Activated T-cell treated with anti-CD3 and anti-CD28 coated beads, Interleukin-2, amount 50 U/mL, for 4 hours (primary cell): ENCODE measurements around the gene JAKMIP2. TPM values are rescaled to one million over a fixed set of nuclear protein-coding genes. Genes with fewer than 3 reads are reported as not detected.
"Not testable (repeated sequence)": the region's sequence is repeated elsewhere in the genome, so short reads cannot be mapped to it uniquely, and the experiment has no call there.

ENCODE experiments used
- ATAC-seq, 2 donors: fragments of 200-7000 bp; cut with Tn5 transposase; one replicate each; pipeline ENCODE4 v1.10.0; 2021
- DNase-seq: peaks from one replicate; pipeline ENCODE4 v3.0.0-alpha.2; 2020
- H3K27me3 Mint-ChIP-seq: one replicate; pipeline ENCODE4 v1.8.0; 2021; ENCODE audit warnings: low read depth, mixed read lengths
- H3K36me3 Mint-ChIP-seq: one replicate; pipeline ENCODE4 v1.8.0; 2022; ENCODE audit warnings: mixed read lengths; ENCODE audit not compliant: insufficient read depth
- H3K4me1 Mint-ChIP-seq: one replicate; pipeline ENCODE4 v1.8.0; 2021; ENCODE audit warnings: low read depth, mixed read lengths
- H3K4me3 Mint-ChIP-seq: one replicate; pipeline ENCODE4 v1.8.0; 2021; ENCODE audit warnings: mild to moderate bottlenecking, moderate library complexity, mixed read lengths
- H3K9me3 Mint-ChIP-seq: one replicate; pipeline ENCODE4 v1.8.0; 2021; ENCODE audit warnings: mixed read lengths
- total RNA-seq, 3 donors: library from RNA; stranded (reverse); gene quantifications; one replicate each; pipeline ENCODE4 v1.2.1, GENCODE V29; 2021

Gene JAKMIP2
- total RNA-seq, 3 donors from 2014 or later, result 0.56 to 1.3 (median 0.76) TPM

DNA sequence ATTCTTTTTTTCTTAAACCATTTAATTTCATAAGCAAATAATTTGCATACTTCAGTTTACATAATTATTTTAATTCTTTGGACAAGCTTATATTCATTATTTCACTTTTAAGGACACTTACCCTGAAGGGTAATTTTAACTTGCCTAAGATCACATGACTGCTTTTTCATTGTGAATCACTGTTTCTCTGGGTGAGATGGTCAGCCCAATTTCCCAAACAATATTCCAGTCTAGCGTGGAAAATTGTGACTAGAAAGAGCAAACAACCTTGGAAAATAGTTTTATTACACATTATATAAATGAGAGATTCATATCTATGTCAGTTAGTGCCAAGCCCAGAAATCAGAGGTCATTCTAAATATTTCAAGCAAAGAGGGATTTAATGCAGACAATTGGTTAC is 21.4 kb upstream of the JAKMIP2 start:
- Mint-ChIP-seq H3K4me1 (peaks cover 11% of the 10 kb centered on the region), H3K36me3 (no peaks in the 10 kb centered on the region), H3K27me3 (peaks cover 4% of the 10 kb centered on the region), H3K9me3 (no peaks in the 10 kb centered on the region), H3K4me3 (no peak overlapping the region)
- ATAC-seq (no peak), DNase-seq (no peak)

DNA sequence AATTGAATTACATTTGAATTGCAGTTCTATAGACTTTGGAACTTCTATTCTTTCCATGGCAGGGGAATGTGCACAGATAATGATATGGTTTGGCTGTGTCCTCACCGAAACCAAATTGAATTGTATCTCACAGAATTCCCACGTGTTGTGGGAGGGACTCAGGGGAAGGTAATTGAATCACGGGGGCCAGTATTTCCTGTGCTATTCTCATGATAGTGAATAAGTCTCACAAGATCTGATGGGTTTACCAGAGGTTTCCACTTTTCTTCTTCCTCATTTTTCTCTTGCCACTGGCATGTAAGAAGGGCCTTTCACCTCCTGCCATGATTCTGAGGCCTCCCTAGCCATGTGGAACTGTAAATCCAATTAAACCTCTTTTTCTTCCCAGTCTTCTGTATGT is 20.6 kb upstream of the JAKMIP2 start:
- DNase-seq, H3K27me3 Mint-ChIP-seq, H3K36me3 Mint-ChIP-seq, H3K9me3 Mint-ChIP-seq, ATAC-seq, H3K4me3 Mint-ChIP-seq: not testable (repeated sequence)
- peaks cover 11% of the 10 kb centered on the region for H3K4me1 Mint-ChIP-seq

DNA sequence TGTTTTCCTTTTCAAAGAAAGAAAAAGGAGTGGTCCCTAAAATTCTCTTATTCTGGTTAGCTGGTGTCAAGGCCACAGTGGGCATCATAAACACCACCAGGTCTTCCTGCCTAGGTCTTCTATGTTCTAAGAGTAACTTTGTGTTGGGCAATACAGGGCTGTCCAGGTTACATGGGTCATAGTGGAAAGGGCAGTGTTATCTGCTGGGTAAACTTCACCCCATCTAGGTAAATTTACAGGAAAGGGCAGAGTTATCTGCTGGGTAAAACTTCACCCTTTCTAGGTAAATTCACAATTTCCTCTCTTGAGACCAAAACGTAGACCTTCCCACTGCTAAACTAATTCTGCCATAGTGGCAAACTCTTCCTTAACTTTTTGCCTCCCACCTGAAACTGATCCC is 18.9 kb upstream of the JAKMIP2 start:
- DNase-seq (no peak), ATAC-seq (no peak)
- no peaks in the 10 kb centered on the region for H3K36me3 Mint-ChIP-seq
- H3K4me1 Mint-ChIP-seq, result peaks cover 11% of the 10 kb centered on the region
- H3K4me3 Mint-ChIP-seq, result no peak overlapping the region
- peaks cover 4% of the 10 kb centered on the region for H3K27me3 Mint-ChIP-seq
- H3K9me3 Mint-ChIP-seq, result no peaks in the 10 kb centered on the region

DNA sequence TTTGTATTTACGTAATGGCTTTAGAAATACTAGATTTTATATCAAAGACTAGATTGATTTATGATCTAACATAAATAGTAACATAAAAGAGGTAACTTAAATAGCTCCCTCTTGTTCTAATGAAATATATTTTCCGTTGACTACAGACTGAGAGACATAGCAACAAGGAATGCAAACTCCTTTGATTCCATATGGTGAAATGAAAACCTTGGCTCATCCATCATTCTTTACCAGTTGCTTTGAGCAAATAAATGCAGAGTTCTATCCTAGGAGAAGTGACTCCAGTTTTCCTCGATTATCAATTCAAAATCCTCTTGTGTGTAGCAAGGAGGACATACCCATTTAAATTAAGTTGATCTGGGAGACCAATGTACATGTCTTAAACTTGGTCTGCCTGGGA is 18.0 kb upstream of the JAKMIP2 start:
- Mint-ChIP-seq H3K4me1 (peaks cover 10% of the 10 kb centered on the region), H3K9me3 (no peaks in the 10 kb centered on the region), H3K36me3 (no peaks in the 10 kb centered on the region), H3K4me3 (no peak overlapping the region), H3K27me3 (peaks cover 6% of the 10 kb centered on the region)
- ATAC-seq (no peak), DNase-seq (no peak)

DNA sequence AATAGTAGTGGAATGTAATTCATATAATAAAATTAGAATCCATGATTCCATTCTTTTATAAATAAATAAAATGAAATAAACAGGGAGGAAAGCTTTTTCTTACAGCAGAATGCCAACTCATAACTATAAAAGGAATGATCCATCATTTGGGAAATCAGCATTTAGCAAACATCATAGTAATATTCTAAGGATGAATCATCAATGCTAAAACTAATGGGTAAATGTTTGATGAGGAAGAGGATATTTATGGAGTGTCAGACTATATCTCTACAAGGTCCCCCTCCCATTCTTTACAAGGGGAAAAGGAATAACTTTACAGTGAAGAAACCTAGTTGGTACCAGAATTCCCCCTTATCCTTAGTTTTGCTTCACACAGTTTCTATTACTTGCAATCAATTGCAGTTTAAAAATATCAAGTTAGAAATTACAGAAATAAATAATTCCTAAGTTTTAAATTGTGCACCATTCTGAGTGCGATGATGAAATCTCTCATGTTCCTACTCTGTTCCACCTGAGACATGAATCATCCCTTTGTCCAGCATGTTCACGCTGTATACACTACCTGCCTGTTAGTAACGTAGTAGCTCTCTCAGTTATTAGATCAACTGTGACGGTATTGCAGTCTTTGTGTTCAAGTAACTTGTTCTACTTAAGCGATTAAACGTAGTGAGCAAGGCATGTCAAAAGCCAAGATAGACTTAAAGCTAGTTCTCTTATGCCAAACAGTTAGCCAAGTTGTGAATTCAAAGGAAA is 14.2 kb upstream of the JAKMIP2 start:
- no peaks in the 10 kb centered on the region for H3K36me3 Mint-ChIP-seq
- no peak overlapping the region for H3K4me3 Mint-ChIP-seq
- DNase-seq (no peak), ATAC-seq (no peak)
- peaks cover 8% of the 10 kb centered on the region for H3K27me3 Mint-ChIP-seq
- no peaks in the 10 kb centered on the region for H3K4me1 Mint-ChIP-seq
- H3K9me3 Mint-ChIP-seq, result no peaks in the 10 kb centered on the region

DNA sequence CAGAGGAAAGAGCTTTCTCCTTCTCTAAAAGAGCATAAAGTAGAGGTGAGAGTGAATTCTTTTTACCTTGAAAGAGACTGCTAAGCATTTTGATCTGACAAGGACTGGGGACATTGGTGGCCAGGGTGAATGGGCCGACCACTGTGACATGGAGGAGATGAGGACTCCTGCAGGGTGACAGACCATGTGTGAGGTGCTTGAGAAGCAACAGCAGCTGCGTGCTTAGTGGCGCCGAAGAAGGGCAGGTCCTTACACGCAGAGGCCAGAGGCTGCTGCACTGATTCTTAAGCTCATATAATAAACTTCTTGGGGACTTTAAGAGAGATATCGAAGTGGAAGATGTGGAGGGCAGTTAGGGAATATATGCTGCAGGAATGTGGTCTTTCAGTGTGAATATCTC is 8.7 kb upstream of the JAKMIP2 start:
- Mint-ChIP-seq H3K27me3 (peaks cover 4% of the 10 kb centered on the region), H3K36me3 (no peaks in the 10 kb centered on the region), H3K9me3 (no peaks in the 10 kb centered on the region), H3K4me1 (no peaks in the 10 kb centered on the region), H3K4me3 (no peak overlapping the region)
- no peak for ATAC-seq
- DNase-seq, result no peak

DNA sequence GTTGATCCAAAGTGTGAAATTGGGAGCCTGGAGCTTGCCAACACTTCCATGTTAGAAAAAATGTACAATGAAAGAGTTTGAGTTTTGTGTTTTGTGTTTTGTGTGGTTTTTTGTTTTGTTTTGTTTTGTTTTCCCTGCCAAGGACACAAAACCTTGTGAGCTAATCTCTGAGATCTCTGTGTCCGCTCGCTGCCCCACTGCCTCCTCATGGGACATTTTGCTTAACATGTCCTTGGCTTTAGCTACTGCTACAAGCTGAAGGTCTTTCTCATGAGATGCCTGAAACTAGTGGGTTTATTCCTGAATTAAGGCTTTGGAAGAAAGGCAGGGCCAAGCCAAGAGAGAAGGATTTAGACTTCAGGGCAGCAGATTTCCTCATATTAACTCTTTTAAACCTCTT is 7.3 kb upstream of the JAKMIP2 start:
- ATAC-seq (no peak), DNase-seq (no peak)
- Mint-ChIP-seq H3K4me1 (no peaks in the 10 kb centered on the region), H3K36me3 (no peaks in the 10 kb centered on the region), H3K4me3 (no peak overlapping the region), H3K9me3 (no peaks in the 10 kb centered on the region), H3K27me3 (no peaks in the 10 kb centered on the region)

DNA sequence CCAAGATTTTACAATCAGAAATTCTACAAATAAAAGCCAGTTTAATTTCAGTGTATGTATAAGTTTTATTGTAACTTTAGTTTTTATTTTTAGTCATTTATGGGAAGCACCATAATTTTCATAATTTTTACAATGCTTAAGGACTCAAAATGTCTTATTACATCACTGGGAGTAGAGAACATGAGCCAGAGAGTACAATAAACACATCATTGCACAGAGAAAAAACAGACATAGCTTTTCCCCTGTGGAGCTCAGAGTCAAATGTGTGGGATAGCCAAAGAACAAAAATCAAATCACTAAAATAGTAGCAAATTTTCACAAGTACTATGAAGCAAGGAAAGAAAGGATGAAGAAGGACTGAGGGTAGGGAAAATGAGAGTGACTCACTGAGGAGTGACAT is 5.5 kb upstream of the JAKMIP2 start:
- Mint-ChIP-seq H3K9me3 (no peaks in the 10 kb centered on the region), H3K36me3 (no peaks in the 10 kb centered on the region), H3K4me1 (peaks cover 1% of the 10 kb centered on the region), H3K4me3 (no peak overlapping the region), H3K27me3 (no peaks in the 10 kb centered on the region)
- ATAC-seq, result no peak
- DNase-seq, result no peak

DNA sequence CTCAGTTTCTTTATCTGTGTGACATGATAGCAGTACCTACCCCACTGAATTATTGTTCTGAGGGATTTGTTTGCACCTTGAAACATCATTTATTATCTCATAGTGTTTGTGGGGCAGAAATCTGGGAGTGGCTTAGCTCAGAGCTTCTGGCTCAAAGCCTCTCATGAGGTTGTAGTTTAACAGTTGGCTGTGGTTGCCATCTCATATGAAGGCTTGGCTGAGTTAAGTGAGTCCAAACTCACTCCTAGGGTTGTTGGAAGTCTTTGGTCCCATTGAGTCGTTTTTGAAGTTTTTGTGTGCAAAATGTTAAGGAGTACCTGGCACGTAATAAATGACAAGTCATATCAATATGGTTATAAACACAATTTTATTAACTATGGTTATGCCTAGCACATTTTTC is 3.6 kb upstream of the JAKMIP2 start:
- Mint-ChIP-seq H3K4me3 (no peak overlapping the region), H3K36me3 (no peaks in the 10 kb centered on the region), H3K27me3 (no peaks in the 10 kb centered on the region), H3K9me3 (no peaks in the 10 kb centered on the region), H3K4me1 (peaks cover 15% of the 10 kb centered on the region)
- ATAC-seq (no peak), DNase-seq (no peak)

DNA sequence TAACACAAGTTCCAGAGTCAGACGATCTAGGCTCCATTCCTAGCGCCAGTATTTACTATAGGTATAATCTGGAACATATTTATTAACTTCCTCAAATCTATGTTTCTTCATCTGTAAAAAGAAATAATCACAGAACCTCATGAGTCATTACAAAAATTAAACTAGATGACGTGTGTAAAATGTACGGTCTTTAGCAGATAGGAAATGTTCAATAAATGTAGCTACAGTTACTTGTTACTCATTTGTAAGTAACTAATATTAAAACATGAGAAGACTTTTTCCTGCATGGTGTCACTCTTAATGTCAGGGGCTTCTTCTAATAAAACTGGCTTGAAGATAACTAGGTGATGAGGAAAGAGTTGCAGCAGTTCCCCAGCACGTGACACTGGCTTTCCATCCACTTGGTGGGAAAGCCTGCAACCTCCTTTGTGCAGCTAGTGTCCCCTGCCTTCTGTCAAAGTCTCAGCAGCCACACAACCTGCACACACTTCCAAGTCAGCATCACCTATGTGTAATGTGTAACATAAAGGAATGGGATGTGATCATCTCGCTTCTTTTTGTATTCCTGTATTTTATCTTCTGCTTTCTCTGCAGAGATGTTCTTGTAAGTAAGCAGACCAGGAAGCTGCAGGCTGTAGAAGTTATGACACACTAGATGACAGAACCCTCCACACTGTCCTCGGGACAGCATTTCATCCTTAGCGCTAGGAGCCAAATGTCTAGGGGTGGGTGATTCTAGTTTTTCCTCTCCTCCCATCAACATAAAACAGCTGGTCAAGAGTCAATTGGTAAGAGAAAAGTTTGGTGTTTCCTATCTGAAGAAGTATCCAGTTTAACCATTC is 1.8 kb upstream of the JAKMIP2 start:
- ATAC-seq, result no peak
- Mint-ChIP-seq H3K4me1 (peaks cover 27% of the 10 kb centered on the region), H3K36me3 (no peaks in the 10 kb centered on the region)

DNA sequence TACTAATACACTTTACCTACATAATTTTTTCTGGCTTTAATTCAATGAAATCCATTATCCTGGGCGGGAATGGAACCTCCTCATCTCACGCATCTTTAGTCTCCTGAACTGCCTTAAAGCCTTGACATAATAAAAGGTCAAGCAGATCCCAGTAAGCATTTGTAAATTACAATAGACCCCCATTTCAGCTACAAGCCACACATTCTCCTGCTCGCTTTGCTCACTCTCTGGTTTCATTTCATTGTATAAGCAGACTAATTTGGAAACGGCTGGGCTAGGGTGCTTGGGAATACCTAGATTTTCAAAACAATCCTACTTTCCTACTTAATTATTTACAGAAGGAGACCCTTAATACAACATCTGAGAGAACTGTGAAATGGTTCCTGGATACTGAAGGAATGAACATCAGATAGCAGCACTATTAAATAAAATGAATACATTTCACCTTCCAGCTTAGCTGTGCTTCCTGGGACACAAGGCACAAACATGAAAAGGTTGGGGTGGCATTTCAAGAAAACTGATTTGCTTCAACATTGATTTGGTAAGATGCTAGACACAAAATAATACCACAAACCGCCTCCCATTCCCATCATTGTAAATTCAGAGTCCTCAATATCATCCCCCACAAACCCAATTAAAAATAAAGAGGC is 1.5 kb downstream of the JAKMIP2 start:
- DNase-seq, result no peak
- Mint-ChIP-seq H3K4me3 (peak overlapping the region; percentile 84), H3K4me1 (peaks cover 27% of the 10 kb centered on the region), H3K27me3 (no peaks in the 10 kb centered on the region), H3K9me3 (no peaks in the 10 kb centered on the region), H3K36me3 (no peaks in the 10 kb centered on the region)
- no peak for ATAC-seq

More for the DNA sequence above, 1.8 kb upstream of the JAKMIP2 start:
- Mint-ChIP-seq H3K9me3 (no peaks in the 10 kb centered on the region), H3K27me3 (no peaks in the 10 kb centered on the region), H3K4me3 (no peak overlapping the region)
- DNase-seq, result no peak

DNA sequence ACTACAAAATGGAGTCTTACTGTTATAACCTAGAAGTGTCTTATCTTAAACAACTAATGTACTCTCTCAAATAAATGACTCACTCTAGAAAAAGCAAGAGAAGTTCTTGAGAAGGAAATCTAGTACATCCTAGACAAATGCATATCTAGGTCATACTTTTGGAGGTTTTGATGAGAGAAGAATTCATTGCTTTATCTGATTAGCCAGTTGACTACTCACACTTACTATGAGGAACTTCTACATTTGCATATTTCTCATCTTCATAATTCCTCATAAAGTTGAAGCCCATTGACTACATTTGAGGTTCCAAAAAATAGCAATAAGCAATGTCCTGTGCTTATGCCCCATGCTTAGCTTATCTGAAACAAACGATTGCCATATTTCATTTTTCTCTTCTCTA is 2.8 kb downstream of the JAKMIP2 start:
- H3K4me1 Mint-ChIP-seq, result peaks cover 27% of the 10 kb centered on the region
- no peaks in the 10 kb centered on the region for H3K27me3 Mint-ChIP-seq
- ATAC-seq (no peak), DNase-seq (no peak)
- H3K9me3 Mint-ChIP-seq, result peaks cover 3% of the 10 kb centered on the region
- no peak overlapping the region for H3K4me3 Mint-ChIP-seq
- H3K36me3 Mint-ChIP-seq, result peaks cover 2% of the 10 kb centered on the region

DNA sequence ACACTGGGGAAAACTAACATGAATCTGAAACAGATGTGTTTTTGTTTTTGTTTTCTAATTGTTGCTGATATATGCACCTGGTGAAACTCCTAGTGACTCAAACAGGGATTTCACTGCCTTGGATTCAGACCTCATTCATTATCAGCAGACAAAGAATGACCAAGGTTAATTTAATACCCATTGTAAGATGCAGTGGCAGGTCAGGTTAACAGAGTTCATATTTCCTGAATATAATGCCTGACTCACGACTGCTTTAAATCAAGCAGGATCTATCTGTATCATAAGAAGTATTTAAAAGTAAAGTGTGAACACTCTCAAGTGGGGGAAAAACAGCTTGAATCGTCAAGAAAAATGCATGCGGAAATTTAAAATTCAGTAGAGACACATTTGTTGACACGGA is 5.5 kb downstream of the JAKMIP2 start:
- no peaks in the 10 kb centered on the region for H3K27me3 Mint-ChIP-seq
- peaks cover 3% of the 10 kb centered on the region for H3K9me3 Mint-ChIP-seq
- H3K4me1 Mint-ChIP-seq, result peaks cover 18% of the 10 kb centered on the region
- H3K4me3 Mint-ChIP-seq, result no peak overlapping the region
- no peak for ATAC-seq
- peaks cover 2% of the 10 kb centered on the region for H3K36me3 Mint-ChIP-seq
- DNase-seq, result no peak

DNA sequence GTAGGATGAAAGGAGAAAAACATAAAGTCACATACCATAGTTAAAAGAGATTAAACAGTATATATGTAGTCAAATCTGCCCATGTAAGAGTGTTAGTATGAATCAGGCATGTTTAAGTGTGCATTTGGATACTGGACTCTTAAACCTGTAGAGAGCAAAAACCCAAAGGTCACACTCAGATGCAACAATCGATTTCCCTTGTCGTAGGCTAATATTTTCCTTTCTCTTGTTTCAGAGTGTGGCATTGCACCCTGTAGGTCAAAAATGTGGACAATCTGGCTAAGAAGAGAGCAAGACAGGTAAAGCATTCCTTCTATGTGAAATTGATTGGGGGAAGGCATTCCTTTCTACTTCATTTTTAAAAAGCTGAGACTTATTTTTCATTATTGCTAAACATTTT is 8.9 kb downstream of the JAKMIP2 start:
- DNase-seq (no peak), ATAC-seq (no peak)
- Mint-ChIP-seq H3K4me3 (no peak overlapping the region), H3K4me1 (no peaks in the 10 kb centered on the region), H3K9me3 (peaks cover 3% of the 10 kb centered on the region), H3K36me3 (peaks cover 2% of the 10 kb centered on the region), H3K27me3 (no peaks in the 10 kb centered on the region)
